Measurements from ENCODE around the gene NOX3.

- no peak for TF ChIP-seq CTCF (IDR thresholded peaks at IDR 0.05)
- no peak for TF ChIP-seq POLR2A (IDR thresholded peaks at IDR 0.05)
Observed at GRCh38 chr6:155374681-155375080, 81.0 kb downstream of the NOX3 start.
